HEK293 (cell line): ENCODE measurements around the gene PRRT2.

Experiments
- CTCF ChIA-PET: fragments of 350-600 bp; formaldehyde crosslinking; extraction: SDS; loops from one replicate; lab custom pipeline; 2021; ENCODE audit warnings: antibody characterized with exemption; lab: Yijun Ruan, JAX
- POLR2A ChIA-PET: fragments of 300-600 bp; formaldehyde crosslinking; extraction: SDS; loops from one replicate; lab custom pipeline; 2020; ENCODE audit warnings: antibody characterized with exemption, inconsistent platforms; lab: Yijun Ruan, JAX
- H3K27ac ChIP-seq: fragments of 200-500 bp; sonication (Bioruptor generic); 2 replicates; pipeline ENCODE4 v1.5.1; 2014; ENCODE audit warnings: low read depth, low read length, control low read depth, inconsistent platforms; ENCODE audit errors: extremely low read depth
- H3K36me3 ChIP-seq, 2 experiments: fragments of 200-500 bp in 1 of 2; sonication (Bioruptor generic) in 1 of 2; 1 replicate in 1 of 2; 2 replicates in 1 of 2; pipeline ENCODE4 v1.5.1; 2014 to 2017; ENCODE audit warnings: inconsistent platforms in 2 of 2, low read length in 2 of 2; ENCODE audit not compliant: control insufficient read depth in 2 of 2, insufficient read depth in 1 of 2
- H3K4me1 ChIP-seq: fragments of 200-500 bp; sonication (Bioruptor generic); 2 replicates; pipeline ENCODE4 v1.5.1; 2014; ENCODE audit warnings: mild to moderate bottlenecking, low read length, inconsistent platforms; ENCODE audit not compliant: control insufficient read depth, insufficient read depth
- H3K4me3 ChIP-seq: 2 replicates; pipeline ENCODE4 v1.5.1; 2011; ENCODE audit warnings: low read depth, mild to moderate bottlenecking, control low read depth, low read length, moderate library complexity
- H3K9me3 ChIP-seq: fragments of 200-500 bp; sonication (Bioruptor generic); 2 replicates; pipeline ENCODE4 v1.5.1; 2014; ENCODE audit warnings: low read depth, low read length, inconsistent platforms; ENCODE audit not compliant: control insufficient read depth, insufficient read depth
- CTCF ChIP-seq: fragments of 450-650 bp; formaldehyde crosslinking; IDR thresholded peaks from 2 replicates; pipeline ENCODE4 v1.5.1; 2016; ENCODE audit warnings: missing biosample characterization, missing genetic modification characterization
- PBX3 ChIP-seq: sonication (generic); formaldehyde crosslinking; IDR thresholded peaks from 2 replicates; pipeline ENCODE4 v1.8.1; 2022; ENCODE audit warnings: mild to moderate bottlenecking, moderate library complexity, missing genetic modification reagents
- PRDM4 ChIP-seq: fragments of 450-650 bp; formaldehyde crosslinking; IDR thresholded peaks from 2 replicates; pipeline ENCODE4 v1.5.1; 2017; ENCODE audit warnings: missing biosample characterization, missing genetic modification characterization
- REPIN1 ChIP-seq: fragments of 450-650 bp; formaldehyde crosslinking; IDR thresholded peaks from 2 replicates; pipeline ENCODE4 v1.5.1; 2017; ENCODE audit warnings: missing biosample characterization, missing genetic modification characterization, low read depth
- SCRT1 ChIP-seq: fragments of 450-650 bp; formaldehyde crosslinking; IDR thresholded peaks from 2 replicates; pipeline ENCODE4 v1.5.1; 2016; ENCODE audit warnings: missing biosample characterization, missing genetic modification characterization, borderline replicate concordance
- YY2 ChIP-seq: fragments of 450-650 bp; formaldehyde crosslinking; IDR thresholded peaks from 2 replicates; pipeline ENCODE4 v1.5.1; 2016; ENCODE audit warnings: missing biosample characterization, missing genetic modification characterization
- ZBTB10 ChIP-seq: fragments of 450-650 bp; formaldehyde crosslinking; IDR thresholded peaks from 2 replicates; pipeline ENCODE4 v1.5.1; 2016; ENCODE audit warnings: missing biosample characterization, missing genetic modification characterization
- ZBTB20 ChIP-seq: fragments of 450-650 bp; formaldehyde crosslinking; IDR thresholded peaks from 2 replicates; pipeline ENCODE4 v1.5.1; 2016; ENCODE audit warnings: missing biosample characterization, missing genetic modification characterization
- ZNF202 ChIP-seq: fragments of 450-650 bp; formaldehyde crosslinking; IDR thresholded peaks from 2 replicates; pipeline ENCODE4 v1.5.1; 2016; ENCODE audit warnings: missing biosample characterization, missing genetic modification characterization, borderline replicate concordance
- ZNF335 ChIP-seq: fragments of 450-650 bp; formaldehyde crosslinking; conservative IDR thresholded peaks from 2 replicates; pipeline ENCODE4 v1.5.1; 2016; ENCODE audit warnings: missing biosample characterization, missing genetic modification characterization
- ZNF48 ChIP-seq: fragments of 450-650 bp; formaldehyde crosslinking; IDR thresholded peaks from 2 replicates; pipeline ENCODE4 v1.5.1; 2016; ENCODE audit warnings: missing biosample characterization, missing genetic modification characterization
- ZNF600 ChIP-seq: fragments of 450-650 bp; formaldehyde crosslinking; IDR thresholded peaks from 2 replicates; pipeline ENCODE4 v1.5.1; 2016; ENCODE audit warnings: missing biosample characterization, missing genetic modification characterization
- ZNF639 ChIP-seq: fragments of 450-650 bp; formaldehyde crosslinking; IDR thresholded peaks from 2 replicates; pipeline ENCODE4 v1.5.1; 2016; ENCODE audit warnings: missing biosample characterization, missing genetic modification characterization

PRRT2 gene

GRCh38 chr16:29862383-29862883 is 50.4 kb downstream of the PRRT2 start:
- CTCF ChIA-PET: interaction anchor here (1.5 to 6.4 kb wide), 2 partner anchors 11 to 13 kb away, joined by 4 to 58 read pairs; no protein-coding TSS in a partner anchor
- Histone ChIP-seq H3K27ac (peak overlapping the region; percentile 93; the same call in 1 of the 2 replicates), H3K4me1 (no peaks in the 10 kb centered on the region), H3K4me3 (peak overlapping the region; percentile 95), H3K36me3 (peaks cover 4 to 37% of the 10 kb centered on the region in 2 experiments; a peak in 2 of 3 replicates), H3K9me3 (no peaks in the 10 kb centered on the region)
- POLR2A ChIA-PET: interaction anchor here (0.6 to 1.5 kb wide), 4 partner anchors 37 to 111 kb away, joined by 3 to 7 read pairs (median 5); partner anchors contain the start of genes SEZ6L2 and TMEM219
- TF ChIP-seq ZNF48 (tag by site-specific recombination) (no peak), PRDM4 (tag by site-specific recombination) (no peak), YY2 (tag by site-specific recombination) (no peak), ZBTB10 (tag by site-specific recombination) (no peak), ZNF202 (no peak), ZNF335 (peak; percentile 99), ZNF639 (no peak), PBX3 (CRISPR knock-in tag) (0 out of 2 replicates have a peak, but pooled peaks have one; percentile 31), ZBTB20 (peak; percentile 75; the same call in 1 of the 2 replicates), REPIN1 (tag by site-specific recombination) (no peak), CTCF (tag by site-specific recombination) (peak; percentile 80), ZNF600 (0 out of 2 replicates have a peak, but pooled peaks have one; percentile 13), SCRT1 (tag by site-specific recombination) (no peak)
